Central memory CD8-positive, alpha-beta T cell (primary cell): ENCODE measurements around the gene PDS5A.
A peak's percentile ranks its signal among the peaks of the same experiment; 100 is the strongest.
"Not testable (repeated sequence)": the region's sequence is repeated elsewhere in the genome, so short reads cannot be mapped to it uniquely, and the experiment has no call there.

Experiments
- ATAC-seq: fragments of 150-1000 bp; cut with Tn5 transposase; replicated peaks from 2 replicates; pipeline ENCODE4 v1.10.0; 2022; ENCODE audit warnings: mild to moderate bottlenecking, moderate FRiP score, moderate number of reproducible peaks; ENCODE audit not compliant: poor library complexity, severe bottlenecking; ENCODE audit errors: extremely low read depth
- DNase-seq, 2 donors: peaks; one replicate each; pipeline ENCODE4 v3.0.0; 2021; ENCODE audit warnings: low spot score in 2 of 2
- H3K27ac Mint-ChIP-seq: one replicate; pipeline ENCODE4 v1.8.0; 2022; ENCODE audit warnings: low read depth, mild to moderate bottlenecking, moderate library complexity, mixed read lengths
- H3K27me3 Mint-ChIP-seq: one replicate; pipeline ENCODE4 v1.8.0; 2022; ENCODE audit warnings: mixed read lengths
- H3K36me3 Mint-ChIP-seq: one replicate; pipeline ENCODE4 v1.8.0; 2022; ENCODE audit warnings: mild to moderate bottlenecking, moderate library complexity, mixed read lengths; ENCODE audit not compliant: insufficient read depth
- H3K4me1 Mint-ChIP-seq: one replicate; pipeline ENCODE4 v1.8.0; 2022; ENCODE audit warnings: mixed read lengths
- H3K4me3 Mint-ChIP-seq: one replicate; pipeline ENCODE4 v1.8.0; 2022; ENCODE audit warnings: mild to moderate bottlenecking, moderate library complexity, mixed read lengths
- H3K9me3 Mint-ChIP-seq: one replicate; pipeline ENCODE4 v1.8.0; 2022; ENCODE audit warnings: mixed read lengths

Gene PDS5A

DNA sequence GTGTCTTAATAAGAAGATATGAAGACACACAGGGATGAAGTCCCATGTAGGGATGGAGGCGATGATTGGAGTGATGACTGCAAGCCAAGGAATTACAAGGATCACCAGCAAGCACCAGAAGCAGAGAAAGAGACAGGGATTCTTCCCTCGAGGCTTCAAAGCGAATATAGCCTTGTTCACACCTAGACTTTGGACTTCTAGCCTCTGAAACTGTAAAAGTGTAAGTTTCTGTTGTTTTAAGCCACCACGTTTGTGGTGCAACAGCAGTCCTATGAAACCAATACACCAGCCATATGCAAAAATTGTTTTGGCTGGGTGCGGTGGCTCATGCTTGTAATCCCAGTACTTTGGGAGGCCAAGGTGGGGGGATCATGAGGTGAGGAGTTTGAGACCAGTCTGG lies 9.8 kb upstream of the PDS5A start:
- ATAC-seq (no peak), DNase-seq (no peak)
- no peaks in the 10 kb centered on the region for H3K4me1 Mint-ChIP-seq
- H3K27me3 Mint-ChIP-seq: no peaks in the 10 kb centered on the region
- no peak overlapping the region for H3K4me3 Mint-ChIP-seq
- H3K36me3 Mint-ChIP-seq: peaks cover under 1% of the 10 kb centered on the region
- H3K9me3 Mint-ChIP-seq: no peaks in the 10 kb centered on the region
- no peak overlapping the region for H3K27ac Mint-ChIP-seq

DNA sequence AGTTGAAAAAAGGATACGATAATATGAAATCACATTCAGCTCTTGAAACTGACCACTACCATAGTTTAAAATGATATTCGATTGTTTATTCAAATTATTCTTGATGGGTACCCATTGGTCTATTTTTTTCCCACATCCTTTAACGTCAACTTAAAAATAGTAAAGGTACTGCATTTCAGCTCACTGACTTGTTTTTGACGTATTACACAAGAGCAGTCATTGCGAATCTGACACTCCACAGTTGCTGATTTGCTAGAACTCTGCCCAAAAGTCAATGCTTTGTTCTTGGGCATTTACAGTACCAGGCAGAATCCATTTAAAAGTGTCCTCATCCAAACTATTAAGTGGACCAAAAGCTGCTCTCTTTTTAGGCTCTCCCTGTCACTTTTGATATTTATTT lies 1.2 kb upstream of the PDS5A start:
- H3K27ac Mint-ChIP-seq: peak overlapping the region; percentile 38
- DNase-seq (no peak), ATAC-seq (no peak)
- no peak overlapping the region for H3K4me3 Mint-ChIP-seq
- H3K36me3 Mint-ChIP-seq: peaks cover 18% of the 10 kb centered on the region
- no peaks in the 10 kb centered on the region for H3K9me3 Mint-ChIP-seq
- H3K4me1 Mint-ChIP-seq: peaks cover 18% of the 10 kb centered on the region
- H3K27me3 Mint-ChIP-seq: no peaks in the 10 kb centered on the region

DNA sequence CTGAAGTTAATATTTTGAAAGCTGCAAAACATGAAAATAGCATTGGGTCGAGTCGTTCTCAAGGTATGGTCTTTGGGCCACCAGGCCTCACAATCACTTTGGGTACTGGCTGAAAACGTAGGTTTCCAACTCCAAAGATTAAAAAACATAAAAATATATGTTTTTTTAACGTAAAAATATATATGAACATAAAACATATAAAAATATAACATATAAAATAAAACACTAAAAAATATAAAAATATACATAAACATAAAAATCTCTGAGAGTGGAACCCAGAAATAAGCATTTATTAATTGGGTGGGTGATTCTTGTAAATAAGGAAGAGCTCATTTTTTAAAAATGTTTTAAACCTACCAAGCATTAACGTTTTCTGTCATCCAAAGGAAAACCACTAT lies 666 bp upstream of the PDS5A start:
- H3K36me3 Mint-ChIP-seq: peaks cover 20% of the 10 kb centered on the region
- DNase-seq: no peak
- peak overlapping the region; percentile 81 for H3K4me3 Mint-ChIP-seq
- no peaks in the 10 kb centered on the region for H3K9me3 Mint-ChIP-seq
- no peak for ATAC-seq
- H3K27ac Mint-ChIP-seq: peak overlapping the region; percentile 92
- H3K4me1 Mint-ChIP-seq: peaks cover 23% of the 10 kb centered on the region
- H3K27me3 Mint-ChIP-seq: no peaks in the 10 kb centered on the region

- Mint-ChIP-seq H3K27me3 (no peaks in the 10 kb centered on the region), H3K4me3 (peak overlapping the region; percentile 81), H3K36me3 (peaks cover 24% of the 10 kb centered on the region), H3K4me1 (peaks cover 28% of the 10 kb centered on the region), H3K9me3 (no peaks in the 10 kb centered on the region), H3K27ac (peak overlapping the region; percentile 65)
- DNase-seq (peak in 1 of 2 donors; percentile 30), ATAC-seq (peak; percentile 19)
Observed at GRCh38 chr4:39976945-39977488, 694 bp downstream of the PDS5A start.

GRCh38 chr4:39976141-39976944 lies 1.4 kb downstream of the PDS5A start:
- ATAC-seq: peak; percentile 8
- Mint-ChIP-seq H3K4me3 (peak overlapping the region; percentile 81), H3K27me3 (no peaks in the 10 kb centered on the region), H3K4me1 (peaks cover 28% of the 10 kb centered on the region), H3K9me3 (no peaks in the 10 kb centered on the region), H3K27ac (peak overlapping the region; percentile 65), H3K36me3 (peaks cover 24% of the 10 kb centered on the region)
- DNase-seq: peak; percentile 39 to 50

DNA sequence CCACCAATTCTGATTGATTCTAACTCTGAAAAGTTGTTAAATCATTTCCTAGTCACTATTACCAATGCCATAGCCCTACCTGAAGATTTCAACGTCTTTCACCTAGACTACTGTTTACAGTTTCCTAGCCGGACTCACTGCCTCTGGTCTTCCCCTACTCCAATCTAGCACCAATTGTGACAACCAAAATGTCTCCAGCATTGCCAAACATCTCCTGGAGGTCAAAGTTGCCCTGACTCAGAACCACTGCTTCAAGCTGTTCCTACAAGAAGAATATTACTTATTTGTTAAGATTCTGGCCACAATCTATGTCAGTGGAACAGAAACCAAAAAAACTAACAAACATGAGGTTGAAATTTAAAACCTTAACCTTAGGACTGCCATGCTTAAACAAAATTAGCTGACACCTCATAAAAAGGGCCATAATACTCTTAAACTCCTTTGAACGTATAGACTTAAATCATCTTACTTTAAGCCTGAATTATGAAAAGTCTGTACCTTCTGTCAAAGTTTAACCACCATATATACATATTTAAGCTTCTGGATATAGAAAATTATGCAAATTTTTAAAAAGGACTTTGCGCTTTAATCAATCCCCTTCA lies 2.1 kb downstream of the PDS5A start:
- DNase-seq: no peak
- no peaks in the 10 kb centered on the region for H3K9me3 Mint-ChIP-seq
- no peak for ATAC-seq
- H3K36me3 Mint-ChIP-seq: peaks cover 26% of the 10 kb centered on the region
- H3K27ac Mint-ChIP-seq: peak overlapping the region; percentile 65
- H3K4me3 Mint-ChIP-seq: peak overlapping the region; percentile 81
- H3K27me3 Mint-ChIP-seq: no peaks in the 10 kb centered on the region
- H3K4me1 Mint-ChIP-seq: peaks cover 35% of the 10 kb centered on the region

GRCh38 chr4:39973052-39973451 lies 4.7 kb downstream of the PDS5A start:
- Mint-ChIP-seq H3K4me3 (peak overlapping the region; percentile 49), H3K36me3 (peaks cover 34% of the 10 kb centered on the region), H3K4me1 (peaks cover 45% of the 10 kb centered on the region)
- ATAC-seq, H3K27me3 Mint-ChIP-seq, DNase-seq, H3K9me3 Mint-ChIP-seq, H3K27ac Mint-ChIP-seq: not testable (repeated sequence)

DNA sequence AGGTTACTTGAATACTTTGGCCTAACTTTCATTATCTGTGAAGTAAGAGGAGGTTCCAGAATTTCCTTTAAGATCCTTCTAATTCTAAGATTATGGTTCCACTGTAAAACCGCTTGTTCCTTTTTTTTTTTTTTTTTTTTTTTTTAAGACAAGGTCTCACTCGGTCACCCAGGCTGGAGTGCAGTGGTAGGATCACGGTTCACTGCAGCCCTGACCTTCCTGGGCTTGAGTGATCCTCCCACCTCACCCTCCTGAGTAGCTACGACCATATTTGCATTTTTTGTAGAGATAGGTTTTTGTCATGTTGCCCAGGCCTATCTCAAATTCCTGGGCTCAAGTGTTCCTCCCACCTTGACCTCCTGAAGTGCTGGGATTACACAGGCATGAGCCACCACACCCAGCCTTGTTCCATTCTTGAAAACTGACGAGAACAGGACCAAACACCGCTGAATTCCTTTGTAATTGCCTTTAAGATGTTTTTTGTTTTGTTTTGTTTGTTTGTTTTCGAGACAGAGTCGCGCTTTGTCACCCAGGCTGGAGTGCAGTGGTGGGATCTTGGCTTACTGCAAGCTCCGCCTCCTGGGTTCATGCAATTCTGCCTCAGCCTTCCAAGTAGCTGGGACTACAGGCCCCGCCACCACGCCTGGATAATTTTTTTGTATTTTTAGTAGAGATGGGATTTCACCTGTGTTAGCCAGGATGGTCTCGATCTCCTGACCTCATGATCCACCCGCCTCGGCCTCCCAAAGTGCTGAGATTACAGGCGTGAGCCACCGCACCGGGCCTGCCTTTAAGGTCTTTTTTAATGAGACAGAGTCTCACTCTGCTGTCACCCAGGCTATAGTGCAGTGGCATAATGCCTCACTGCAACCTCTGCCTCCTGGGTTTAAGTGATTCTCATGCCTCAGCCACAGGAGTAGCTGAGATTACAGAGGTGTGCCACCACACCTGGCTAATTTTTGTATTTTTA lies 6.8 kb downstream of the PDS5A start:
- Mint-ChIP-seq H3K27ac (peak overlapping the region; percentile 68), H3K4me3 (peak overlapping the region; percentile 59), H3K36me3 (peaks cover 32% of the 10 kb centered on the region), H3K9me3 (no peaks in the 10 kb centered on the region), H3K27me3 (no peaks in the 10 kb centered on the region), H3K4me1 (peaks cover 44% of the 10 kb centered on the region)
- DNase-seq (no peak), ATAC-seq (no peak)

GRCh38 chr4:39963656-39964055 lies 14.1 kb downstream of the PDS5A start:
- DNase-seq (no peak), ATAC-seq (no peak)
- no peaks in the 10 kb centered on the region for H3K9me3 Mint-ChIP-seq
- peaks cover 12% of the 10 kb centered on the region for H3K36me3 Mint-ChIP-seq
- no peak overlapping the region for H3K27ac Mint-ChIP-seq
- peaks cover 31% of the 10 kb centered on the region for H3K4me1 Mint-ChIP-seq
- H3K4me3 Mint-ChIP-seq: no peak overlapping the region
- H3K27me3 Mint-ChIP-seq: no peaks in the 10 kb centered on the region

DNA sequence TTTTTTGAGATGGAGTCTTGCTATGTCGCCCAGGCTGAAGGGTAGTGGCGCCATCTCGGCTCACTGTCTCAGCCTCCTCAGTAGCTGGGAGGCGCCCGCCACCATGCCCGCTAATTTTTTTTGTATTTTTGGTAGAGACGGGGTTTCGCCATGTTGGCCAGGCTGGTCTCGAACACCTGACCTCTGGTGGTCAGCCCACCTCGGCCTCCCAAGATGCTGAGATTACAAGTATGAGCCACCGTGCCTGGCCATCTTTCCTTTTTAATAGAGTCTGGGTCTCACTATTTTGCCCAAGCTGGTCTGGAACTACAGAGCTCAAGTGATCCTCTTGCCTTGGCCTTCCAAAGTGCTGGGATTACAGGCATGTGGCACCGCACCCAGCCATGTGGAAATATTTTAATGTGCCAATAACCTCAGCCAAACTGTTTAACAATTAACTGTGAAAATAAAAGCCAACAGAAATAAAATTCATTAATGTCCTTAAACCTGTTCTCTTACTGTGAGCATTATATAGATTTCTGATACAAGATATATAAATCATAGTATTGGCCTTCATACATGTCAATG lies 16.3 kb downstream of the PDS5A start:
- ATAC-seq: no peak
- H3K27ac Mint-ChIP-seq: no peak overlapping the region
- H3K27me3 Mint-ChIP-seq: no peaks in the 10 kb centered on the region
- peaks cover 38% of the 10 kb centered on the region for H3K4me1 Mint-ChIP-seq
- H3K4me3 Mint-ChIP-seq: no peak overlapping the region
- no peak for DNase-seq
- peaks cover 11% of the 10 kb centered on the region for H3K36me3 Mint-ChIP-seq
- H3K9me3 Mint-ChIP-seq: no peaks in the 10 kb centered on the region

DNA sequence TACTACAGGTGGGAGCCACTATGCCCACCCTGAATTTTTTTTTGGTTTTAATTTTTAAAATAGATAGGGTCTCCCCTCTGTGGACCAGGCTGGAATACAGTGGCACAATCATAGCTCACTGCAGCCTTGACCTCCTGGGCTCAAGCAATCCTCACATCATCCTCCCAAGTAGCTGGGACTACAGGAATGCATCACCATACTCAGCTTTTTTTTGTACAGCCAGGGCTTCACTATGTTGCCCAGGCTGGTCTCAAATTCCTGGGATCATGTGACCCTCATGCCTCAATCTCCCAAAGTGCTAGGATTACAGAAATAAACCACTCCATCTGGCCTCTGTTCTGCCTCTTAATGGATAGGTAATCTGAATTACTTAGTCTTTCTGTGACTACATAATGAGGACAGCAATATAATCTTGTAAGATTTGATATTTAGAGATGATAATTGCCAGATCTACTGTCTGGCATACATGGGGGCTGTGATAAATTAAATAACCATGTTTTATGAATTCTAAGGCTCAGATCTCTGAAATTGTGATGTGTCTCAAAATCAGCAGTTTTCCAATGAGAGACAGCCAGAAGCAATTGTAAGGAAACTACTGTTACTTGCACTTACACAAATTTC lies 26.7 kb downstream of the PDS5A start:
- no peak for ATAC-seq
- peak overlapping the region; percentile 32 for H3K27ac Mint-ChIP-seq
- H3K4me3 Mint-ChIP-seq: no peak overlapping the region

More for the DNA sequence above, 26.7 kb downstream of the PDS5A start:
- Mint-ChIP-seq H3K27me3 (no peaks in the 10 kb centered on the region), H3K36me3 (peaks cover 5% of the 10 kb centered on the region), H3K4me1 (peaks cover 61% of the 10 kb centered on the region), H3K9me3 (no peaks in the 10 kb centered on the region)
- no peak for DNase-seq
